ENCODE results near the gene AKAIN1. TPM values are rescaled to one million over a fixed set of nuclear protein-coding genes. Genes with fewer than 3 reads are reported as not detected.
A peak's percentile ranks its signal among the peaks of the same experiment; 100 is the strongest.

The AKAIN1 gene
- total RNA-seq, 1 donor from 2014 or later, result not detected

- Histone ChIP-seq H3K4me3 (no peak overlapping the region), H3K36me3 (no peaks in the 10 kb centered on the region), H3K27me3 (ENCODE audit: low read depth) (peaks cover 80% of the 10 kb centered on the region), H3K27ac (replicated peaks) (no peak overlapping the region), H3K4me1 (peaks cover 5% of the 10 kb centered on the region), H3K9me3 (replicated peaks) (no peaks in the 10 kb centered on the region)
- TF ChIP-seq, protein P1, sequence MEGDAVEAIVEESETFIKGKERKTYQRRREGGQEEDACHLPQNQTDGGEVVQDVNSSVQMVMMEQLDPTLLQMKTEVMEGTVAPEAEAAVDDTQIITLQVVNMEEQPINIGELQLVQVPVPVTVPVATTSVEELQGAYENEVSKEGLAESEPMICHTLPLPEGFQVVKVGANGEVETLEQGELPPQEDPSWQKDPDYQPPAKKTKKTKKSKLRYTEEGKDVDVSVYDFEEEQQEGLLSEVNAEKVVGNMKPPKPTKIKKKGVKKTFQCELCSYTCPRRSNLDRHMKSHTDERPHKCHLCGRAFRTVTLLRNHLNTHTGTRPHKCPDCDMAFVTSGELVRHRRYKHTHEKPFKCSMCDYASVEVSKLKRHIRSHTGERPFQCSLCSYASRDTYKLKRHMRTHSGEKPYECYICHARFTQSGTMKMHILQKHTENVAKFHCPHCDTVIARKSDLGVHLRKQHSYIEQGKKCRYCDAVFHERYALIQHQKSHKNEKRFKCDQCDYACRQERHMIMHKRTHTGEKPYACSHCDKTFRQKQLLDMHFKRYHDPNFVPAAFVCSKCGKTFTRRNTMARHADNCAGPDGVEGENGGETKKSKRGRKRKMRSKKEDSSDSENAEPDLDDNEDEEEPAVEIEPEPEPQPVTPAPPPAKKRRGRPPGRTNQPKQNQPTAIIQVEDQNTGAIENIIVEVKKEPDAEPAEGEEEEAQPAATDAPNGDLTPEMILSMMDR (IDR thresholded peaks at IDR 0.05; ENCODE audit: borderline replicate concordance), result no peak
- DNase-seq, result peak; percentile 11
- intact Hi-C loops (cut with micrococcal nuclease), result no loop called here
Observed at GRCh38 chr18:5196253-5197031, 615 bp downstream of the AKAIN1 start.

DNA sequence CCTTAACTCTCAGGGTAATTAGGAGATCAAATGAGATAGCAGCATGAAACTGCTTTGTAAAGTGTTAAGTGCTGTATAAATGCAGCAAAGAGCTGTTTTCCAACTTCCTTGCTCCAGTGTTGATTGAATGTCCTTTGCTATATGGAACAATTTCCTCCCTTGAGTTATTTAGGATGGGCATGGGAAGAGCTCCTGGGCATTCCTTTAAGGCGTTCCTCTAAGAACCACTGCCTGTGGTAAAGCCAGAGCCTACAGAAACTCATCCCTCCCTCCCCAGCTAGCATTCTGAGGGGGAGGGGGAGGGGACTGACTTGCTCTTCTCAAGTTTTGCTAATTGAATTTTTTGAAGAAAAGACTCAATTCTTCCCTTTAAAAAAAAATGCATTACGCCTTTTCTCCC, 1.4 kb downstream of the AKAIN1 start:
- Histone ChIP-seq H3K27ac (replicated peaks) (no peak overlapping the region), H3K4me3 (no peak overlapping the region), H3K9me3 (replicated peaks) (no peaks in the 10 kb centered on the region), H3K4me1 (peaks cover 5% of the 10 kb centered on the region), H3K27me3 (ENCODE audit: low read depth) (peaks cover 72% of the 10 kb centered on the region), H3K36me3 (no peaks in the 10 kb centered on the region)
- no peak for DNase-seq
- intact Hi-C loops (cut with micrococcal nuclease), result no loop called here
- TF ChIP-seq, protein P1 (IDR thresholded peaks at IDR 0.05; ENCODE audit: borderline replicate concordance), result no peak

- no peak overlapping the region for H3K4me3 ChIP-seq
- H3K4me1 ChIP-seq, result no peaks in the 10 kb centered on the region
- no peak overlapping the region for H3K27ac ChIP-seq (replicated peaks)
- DNase-seq, result no peak
- intact Hi-C loops (cut with micrococcal nuclease), result no loop called here
- no peaks in the 10 kb centered on the region for H3K27me3 ChIP-seq (ENCODE audit: low read depth)
- H3K36me3 ChIP-seq, result no peaks in the 10 kb centered on the region
- H3K9me3 ChIP-seq (replicated peaks), result no peaks in the 10 kb centered on the region
- TF ChIP-seq, protein P1 (IDR thresholded peaks at IDR 0.05; ENCODE audit: borderline replicate concordance), result no peak
Observed at GRCh38 chr18:5180254-5180653, 16.8 kb downstream of the AKAIN1 start.

DNA sequence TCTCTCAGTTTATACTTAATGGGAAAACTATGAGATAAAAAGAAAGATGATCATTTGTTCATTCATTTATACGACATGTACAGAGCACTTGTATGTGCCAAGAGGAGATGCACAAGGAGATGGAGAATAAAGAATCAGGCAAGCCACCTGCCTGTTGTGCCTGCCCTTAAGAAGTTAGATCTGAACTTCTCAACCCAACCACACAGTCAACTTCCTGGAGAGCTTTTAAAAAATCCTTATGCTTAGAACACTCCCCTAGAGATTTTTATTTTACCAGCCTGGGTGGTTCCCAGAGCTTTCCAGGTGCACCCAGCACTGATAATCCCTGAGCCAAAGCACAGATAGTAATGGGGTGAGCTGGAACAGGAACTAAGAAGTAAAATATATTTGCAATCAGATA, 18.5 kb downstream of the AKAIN1 start:
- no peaks in the 10 kb centered on the region for H3K4me1 ChIP-seq
- no peak overlapping the region for H3K27ac ChIP-seq (replicated peaks)
- no peaks in the 10 kb centered on the region for H3K36me3 ChIP-seq
- TF ChIP-seq, protein P1 (IDR thresholded peaks at IDR 0.05; ENCODE audit: borderline replicate concordance), result no peak
- no peaks in the 10 kb centered on the region for H3K27me3 ChIP-seq (ENCODE audit: low read depth)
- no peak overlapping the region for H3K4me3 ChIP-seq
- no peaks in the 10 kb centered on the region for H3K9me3 ChIP-seq (replicated peaks)
- intact Hi-C loops (cut with micrococcal nuclease), result no loop called here
- DNase-seq, result no peak

DNA sequence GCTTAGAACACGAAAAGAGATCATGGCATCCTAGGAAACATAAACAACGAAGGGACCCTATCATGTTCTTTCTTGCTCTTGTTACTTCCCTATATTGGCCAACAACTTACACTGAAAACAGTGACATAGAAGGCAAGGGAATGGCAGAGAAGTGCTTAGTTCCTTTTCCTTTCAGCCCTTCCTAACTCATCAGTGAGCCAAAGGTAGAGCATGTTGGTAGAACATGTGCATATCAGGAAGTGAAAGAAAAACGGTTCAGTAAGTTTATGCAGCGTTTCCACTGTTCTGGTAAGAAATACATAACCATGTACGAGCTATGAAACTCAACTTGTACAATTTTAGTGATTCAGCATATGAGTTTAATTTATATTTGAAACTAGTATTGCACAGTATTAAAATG, 21.7 kb downstream of the AKAIN1 start:
- TF ChIP-seq, protein P1 (IDR thresholded peaks at IDR 0.05; ENCODE audit: borderline replicate concordance), result no peak
- no peak overlapping the region for H3K27ac ChIP-seq (replicated peaks)
- no peaks in the 10 kb centered on the region for H3K4me1 ChIP-seq
- H3K36me3 ChIP-seq, result no peaks in the 10 kb centered on the region
- H3K27me3 ChIP-seq (ENCODE audit: low read depth), result no peaks in the 10 kb centered on the region
- peaks cover 13% of the 10 kb centered on the region for H3K9me3 ChIP-seq (replicated peaks)
- H3K4me3 ChIP-seq, result no peak overlapping the region
- intact Hi-C loops (cut with micrococcal nuclease), result no loop called here
- DNase-seq, result no peak
